Measurements from ENCODE around the gene DIPK1B.

The DIPK1B gene

DNA sequence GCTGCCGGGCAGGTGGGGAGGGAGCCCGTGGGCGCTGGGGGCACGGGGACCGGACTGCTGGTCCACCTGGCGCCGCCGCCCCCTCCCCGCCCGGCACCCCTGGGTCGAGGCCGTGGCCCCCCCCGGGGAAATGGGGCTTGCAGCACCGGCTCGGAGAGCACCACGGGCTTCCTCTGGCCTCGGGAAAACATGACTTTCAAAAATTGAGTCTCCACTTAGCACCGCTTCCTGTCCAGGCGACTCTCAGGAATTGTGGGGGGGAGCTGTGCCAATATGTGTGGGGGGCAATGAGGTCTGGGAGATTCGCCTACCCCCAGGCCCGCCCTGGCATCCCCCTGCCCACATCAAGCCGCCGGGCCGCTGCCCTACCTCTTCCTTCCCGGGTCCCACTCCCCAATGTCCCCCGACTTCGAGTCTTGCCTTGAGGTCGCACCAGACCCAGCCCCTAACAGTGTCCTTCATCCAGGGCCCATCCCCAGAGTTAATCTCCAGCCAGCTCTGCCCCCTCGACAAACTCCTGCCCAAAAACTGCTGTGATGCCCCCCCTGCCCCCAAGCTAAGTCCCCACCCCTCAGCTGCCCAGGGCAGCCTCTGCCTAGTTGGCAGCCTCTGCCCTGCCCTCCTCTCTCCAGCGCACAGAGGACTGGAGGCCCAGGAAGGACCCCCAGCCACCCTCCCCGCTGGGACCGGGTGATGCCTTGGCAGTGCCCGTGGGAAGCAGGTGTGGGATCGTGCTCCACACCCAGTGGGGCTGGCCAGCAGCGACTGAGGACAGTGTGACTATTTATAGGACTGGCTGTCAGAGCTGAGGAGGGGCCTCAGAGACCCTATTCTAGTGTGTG, 45.8 kb upstream of the DIPK1B start:
- no peak for DNase-seq (ENCODE audit: low read depth)
- no peak for TF ChIP-seq CTCF (conservative IDR thresholded peaks at IDR 0.05; ENCODE audit: low read depth, low read length)
- no peak overlapping the region for H3K4me3 ChIP-seq (ENCODE audit: low read length)

- H3K4me3 ChIP-seq (ENCODE audit: low read length), result no peak overlapping the region
- no peak for DNase-seq (ENCODE audit: low read depth)
Measured at GRCh38 chr9:136667214-136667939, 45.0 kb upstream of the DIPK1B start.

GRCh38 chr9:136667940-136668760, 44.2 kb upstream of the DIPK1B start:
- TF ChIP-seq CTCF (conservative IDR thresholded peaks at IDR 0.05; ENCODE audit: low read depth, low read length), result no peak
- no peak overlapping the region for H3K4me3 ChIP-seq (ENCODE audit: low read length)
- no peak for DNase-seq (ENCODE audit: low read depth)

More at GRCh38 chr9:136667214-136667939, 45.0 kb upstream of the DIPK1B start:
- no peak for TF ChIP-seq CTCF (conservative IDR thresholded peaks at IDR 0.05; ENCODE audit: low read depth, low read length)

DNA sequence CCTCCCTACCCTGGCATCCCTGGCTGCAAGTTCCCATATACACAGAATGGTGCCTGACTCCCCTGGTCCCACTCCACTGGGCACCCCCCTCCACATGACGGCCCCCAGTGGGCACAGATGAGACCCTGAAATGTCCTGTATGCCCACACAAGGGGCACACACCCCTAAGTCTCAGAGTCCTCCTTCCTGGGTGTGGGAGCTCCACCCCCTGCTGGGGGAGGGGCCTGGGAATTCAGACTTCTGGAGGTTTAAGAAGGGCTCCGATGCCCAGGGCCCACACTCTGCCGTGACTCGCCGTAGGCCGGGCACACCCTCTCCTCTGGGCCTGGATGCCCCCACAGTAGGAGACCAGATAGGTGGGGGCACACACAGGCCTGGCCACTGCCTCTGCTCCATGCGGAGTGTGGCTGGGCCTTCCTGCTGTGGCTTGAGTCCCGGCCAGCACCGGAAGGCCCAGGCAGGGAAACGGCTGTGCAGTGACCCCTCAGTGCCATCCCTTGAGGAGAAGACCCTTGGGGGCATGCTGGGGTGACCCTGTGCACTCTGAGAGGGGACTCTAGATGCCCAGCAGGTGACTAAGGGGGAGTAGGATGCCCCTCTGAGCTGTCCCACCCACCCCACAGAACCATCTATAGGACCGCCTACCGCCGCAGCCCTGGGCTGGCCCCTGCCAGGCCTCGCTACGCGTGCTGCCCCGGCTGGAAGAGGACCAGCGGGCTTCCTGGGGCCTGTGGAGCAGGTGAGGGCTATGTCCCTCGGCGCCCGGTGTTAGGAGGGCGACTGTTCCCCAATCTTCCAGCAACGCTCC, 43.2 kb upstream of the DIPK1B start:
- H3K4me3 ChIP-seq (ENCODE audit: low read length), result no peak overlapping the region
- TF ChIP-seq CTCF (conservative IDR thresholded peaks at IDR 0.05; ENCODE audit: low read depth, low read length), result no peak
- no peak for DNase-seq (ENCODE audit: low read depth)

- H3K4me3 ChIP-seq (ENCODE audit: low read length), result no peak overlapping the region
- no peak for DNase-seq (ENCODE audit: low read depth)
- no peak for TF ChIP-seq CTCF (conservative IDR thresholded peaks at IDR 0.05; ENCODE audit: low read depth, low read length)
Measured at GRCh38 chr9:136669791-136670464, 42.4 kb upstream of the DIPK1B start.
